CD4-positive, CD25-positive, alpha-beta regulatory T cell (primary cell): ENCODE results near the gene SMTN. TPM values are rescaled to one million over a fixed set of nuclear protein-coding genes. Genes with fewer than 3 reads are reported as not detected.

Experiments used
- ATAC-seq, 2 donors: fragments of 150-1000 bp; cut with Tn5 transposase; one replicate each; pipeline ENCODE4 v1.10.0; 2021; ENCODE audit warnings: low read depth in 2 of 2, moderate number of reproducible peaks in 2 of 2, moderate library complexity in 1 of 2
- DNase-seq, 3 donors: peaks; one replicate each; pipeline versions ENCODE4 v3.0.0 to v3.0.0-alpha.2; 2012 to 2022; ENCODE audit warnings: mixed read lengths in 1 of 3
- H3K27ac ChIP-seq: one replicate; pipeline ENCODE4 v1.7.0; 2013; ENCODE audit warnings: mild to moderate bottlenecking, low read length; ENCODE audit not compliant: insufficient read depth, poor library complexity, severe bottlenecking
- H3K27me3 ChIP-seq: one replicate; pipeline ENCODE4 v1.7.0; 2013; ENCODE audit warnings: low read length; ENCODE audit not compliant: control insufficient read depth, insufficient read depth
- H3K36me3 ChIP-seq: one replicate; pipeline ENCODE4 v1.7.0; 2013; ENCODE audit warnings: mild to moderate bottlenecking, low read length, moderate library complexity; ENCODE audit not compliant: control insufficient read depth, insufficient read depth
- H3K4me1 ChIP-seq: 2 replicates; pipeline ENCODE4 v1.7.0; 2013; ENCODE audit warnings: mild to moderate bottlenecking, low read length; ENCODE audit not compliant: insufficient read depth, control insufficient read depth, poor library complexity, severe bottlenecking
- H3K4me3 ChIP-seq: one replicate; pipeline ENCODE4 v1.7.0; 2013; ENCODE audit warnings: low read depth, mild to moderate bottlenecking, low read length, moderate library complexity
- H3K9me3 ChIP-seq, 2 experiments: 1 replicate in 1 of 2; 2 replicates in 1 of 2; pipeline ENCODE4 v1.7.0; 2013; ENCODE audit warnings: low read length in 2 of 2, mild to moderate bottlenecking in 1 of 2, moderate library complexity in 1 of 2; ENCODE audit not compliant: control insufficient read depth in 2 of 2
- H3K27ac Mint-ChIP-seq, 3 donors: one replicate each; pipeline ENCODE4 v1.8.0; 2020 to 2022; ENCODE audit warnings: mild to moderate bottlenecking in 3 of 3, mixed read lengths in 3 of 3, moderate library complexity in 2 of 3
- H3K27me3 Mint-ChIP-seq: one replicate; pipeline ENCODE4 v1.8.0; 2022; ENCODE audit warnings: mild to moderate bottlenecking, mixed read lengths
- H3K36me3 Mint-ChIP-seq: one replicate; pipeline ENCODE4 v1.8.0; 2020; ENCODE audit warnings: mixed read lengths
- H3K4me1 Mint-ChIP-seq, 4 donors: one replicate each; pipeline ENCODE4 v1.8.0; 2020 to 2022; ENCODE audit warnings: mixed read lengths in 4 of 4, mild to moderate bottlenecking in 1 of 4
- H3K4me3 Mint-ChIP-seq, 4 donors: one replicate each; pipeline ENCODE4 v1.8.0; 2020 to 2022; ENCODE audit warnings: mild to moderate bottlenecking in 4 of 4, mixed read lengths in 4 of 4, moderate library complexity in 3 of 4
- H3K9me3 Mint-ChIP-seq, 7 donors: one replicate each; pipeline ENCODE4 v1.8.0; 2020 to 2022; ENCODE audit warnings: mixed read lengths in 7 of 7, mild to moderate bottlenecking in 3 of 7, moderate library complexity in 2 of 7
- polyA plus RNA-seq, 4 donors: library from polyadenylated mRNA; unstranded; fragments of 300-500 nt; fragmentation: Illumina TruSeq; gene quantifications; one replicate each; pipeline ENCODE4 v1.2.3, GENCODE V29; 2021
- total RNA-seq: library from RNA; stranded (reverse); gene quantifications from one replicate; pipeline ENCODE4 v1.2.3, GENCODE V29; 2022

The SMTN gene
- total and polyA plus RNA-seq, 5 donors from 2014 or later = 0.33 to 6.5 (median 0.63) TPM; not detected in 1

GRCh38 chr22:31139866-31140716 lies 59.0 kb downstream of the SMTN start, which contains the start of gene PLA2G3:
Gene PLA2G3 (minus strand): TSS chr22:31140508. CDS start chr22:31140354, 154 bp downstream.
- Histone ChIP-seq H3K4me3 (no peak within 1 kb of the TSS), H3K9me3 (no peaks in the 10 kb centered on the region), H3K4me1 (no peaks in the 10 kb centered on the region), H3K27ac (no peak within 1 kb of the TSS), H3K27me3 (no peaks in the 10 kb centered on the region), H3K36me3 (no peaks in the 10 kb centered on the region)
- DNase-seq (no peak), ATAC-seq (no peak)
- Mint-ChIP-seq H3K36me3 (no peaks in the 10 kb centered on the region), H3K4me3 (no peak within 1 kb of the TSS), H3K4me1 (no peaks in the 10 kb centered on the region), H3K27me3 (no peaks in the 10 kb centered on the region), H3K27ac (peak within 1 kb of the TSS in 2 of 3 donors; percentile 62 to 71), H3K9me3 (peaks cover 0 to 4% (median 2%) of the 10 kb centered on the region in 7 donors)

GRCh38 chr22:31140746-31141145 lies 59.6 kb downstream of the SMTN start:
- peaks cover 0 to 6% (median 2%) of the 10 kb centered on the region in 7 donors for H3K9me3 Mint-ChIP-seq

GRCh38 chr22:31141551-31141950 lies 60.4 kb downstream of the SMTN start:
- Histone ChIP-seq H3K4me3 (no peak overlapping the region), H3K4me1 (no peaks in the 10 kb centered on the region), H3K9me3 (no peaks in the 10 kb centered on the region), H3K36me3 (no peaks in the 10 kb centered on the region), H3K27me3 (no peaks in the 10 kb centered on the region), H3K27ac (no peak overlapping the region)
- H3K36me3 Mint-ChIP-seq = no peaks in the 10 kb centered on the region
- H3K9me3 Mint-ChIP-seq = peaks cover 0 to 6% (median 2%) of the 10 kb centered on the region in 7 donors
- H3K4me1 Mint-ChIP-seq = no peaks in the 10 kb centered on the region
- H3K27me3 Mint-ChIP-seq = no peaks in the 10 kb centered on the region
- H3K4me3 Mint-ChIP-seq = no peak overlapping the region
- no peak overlapping the region for H3K27ac Mint-ChIP-seq
- ATAC-seq (no peak), DNase-seq (no peak)

More at GRCh38 chr22:31140746-31141145, 59.6 kb downstream of the SMTN start:
- no peak overlapping the region for H3K4me3 ChIP-seq
- Mint-ChIP-seq H3K4me1 (no peaks in the 10 kb centered on the region), H3K4me3 (no peak overlapping the region), H3K27me3 (no peaks in the 10 kb centered on the region), H3K27ac (no peak overlapping the region), H3K36me3 (no peaks in the 10 kb centered on the region)
- no peaks in the 10 kb centered on the region for H3K27me3 ChIP-seq
- H3K36me3 ChIP-seq = no peaks in the 10 kb centered on the region
- DNase-seq = no peak
- H3K27ac ChIP-seq = no peak overlapping the region
- H3K9me3 ChIP-seq = no peaks in the 10 kb centered on the region
- H3K4me1 ChIP-seq = no peaks in the 10 kb centered on the region
- ATAC-seq = no peak

- peaks cover 0 to 6% (median 2%) of the 10 kb centered on the region in 7 donors for H3K9me3 Mint-ChIP-seq
- H3K4me1 ChIP-seq = no peaks in the 10 kb centered on the region
- no peak overlapping the region for H3K4me3 ChIP-seq
- ATAC-seq (no peak), DNase-seq (no peak)
- H3K27me3 ChIP-seq = peaks cover 3% of the 10 kb centered on the region
- no peaks in the 10 kb centered on the region for H3K27me3 Mint-ChIP-seq
- no peak overlapping the region for H3K4me3 Mint-ChIP-seq
- no peaks in the 10 kb centered on the region for H3K36me3 Mint-ChIP-seq
- no peaks in the 10 kb centered on the region for H3K4me1 Mint-ChIP-seq
- H3K27ac Mint-ChIP-seq = no peak overlapping the region
- H3K9me3 ChIP-seq = peaks cover 0 to 4% of the 10 kb centered on the region in 2 experiments
- H3K36me3 ChIP-seq = no peaks in the 10 kb centered on the region
- no peak overlapping the region for H3K27ac ChIP-seq
These were observed 61.2 kb downstream of the SMTN start for GRCh38 chr22:31142285-31142684.

GRCh38 chr22:31143038-31143437 lies 61.9 kb downstream of the SMTN start:
- Histone ChIP-seq H3K9me3 (peaks cover 0 to 5% of the 10 kb centered on the region in 2 experiments), H3K4me1 (no peaks in the 10 kb centered on the region), H3K27ac (no peak overlapping the region), H3K27me3 (peaks cover 5% of the 10 kb centered on the region), H3K4me3 (no peak overlapping the region), H3K36me3 (no peaks in the 10 kb centered on the region)
- no peak for DNase-seq
- ATAC-seq = no peak
- H3K36me3 Mint-ChIP-seq = no peaks in the 10 kb centered on the region
- peaks cover 0 to 6% (median 2%) of the 10 kb centered on the region in 7 donors for H3K9me3 Mint-ChIP-seq
- no peak overlapping the region for H3K4me3 Mint-ChIP-seq
- H3K4me1 Mint-ChIP-seq = no peaks in the 10 kb centered on the region
- H3K27ac Mint-ChIP-seq = peak overlapping the region in 1 of 3 donors; percentile 6
- H3K27me3 Mint-ChIP-seq = no peaks in the 10 kb centered on the region

GRCh38 chr22:31143537-31143936 lies 62.4 kb downstream of the SMTN start:
- Histone ChIP-seq H3K4me1 (no peaks in the 10 kb centered on the region), H3K4me3 (no peak overlapping the region), H3K27ac (no peak overlapping the region), H3K36me3 (no peaks in the 10 kb centered on the region), H3K9me3 (peaks cover 0 to 5% of the 10 kb centered on the region in 2 experiments), H3K27me3 (peaks cover 5% of the 10 kb centered on the region)
- H3K36me3 Mint-ChIP-seq = no peaks in the 10 kb centered on the region
- DNase-seq (no peak), ATAC-seq (no peak)
- H3K9me3 Mint-ChIP-seq = peaks cover 0 to 6% (median 2%) of the 10 kb centered on the region in 7 donors
- H3K4me1 Mint-ChIP-seq = no peaks in the 10 kb centered on the region
- H3K4me3 Mint-ChIP-seq = no peak overlapping the region
- H3K27me3 Mint-ChIP-seq = no peaks in the 10 kb centered on the region
- peak overlapping the region in 1 of 3 donors; percentile 6 for H3K27ac Mint-ChIP-seq

GRCh38 chr22:31144223-31144622 lies 63.1 kb downstream of the SMTN start:
- DNase-seq (peak in 1 of 3 donors; percentile 16), ATAC-seq (peak in 1 of 2 donors; percentile 57)
- no peaks in the 10 kb centered on the region for H3K36me3 ChIP-seq
- no peak overlapping the region for H3K27ac Mint-ChIP-seq
- H3K27me3 Mint-ChIP-seq = peaks cover 3% of the 10 kb centered on the region
- H3K36me3 Mint-ChIP-seq = no peaks in the 10 kb centered on the region
- H3K4me3 ChIP-seq = no peak overlapping the region
- no peak overlapping the region for H3K4me3 Mint-ChIP-seq
- H3K4me1 ChIP-seq = no peaks in the 10 kb centered on the region
- peaks cover 5% of the 10 kb centered on the region for H3K27me3 ChIP-seq
- no peaks in the 10 kb centered on the region for H3K4me1 Mint-ChIP-seq
- no peak overlapping the region for H3K27ac ChIP-seq
- peaks cover 0 to 5% of the 10 kb centered on the region in 2 experiments for H3K9me3 ChIP-seq
- peaks cover 0 to 6% (median 2%) of the 10 kb centered on the region in 7 donors for H3K9me3 Mint-ChIP-seq
